Adrenal gland (tissue), 5 donors: Measurements from ENCODE around the gene BSDC1.

Experiments
- CTCF ChIP-seq, 6 experiments: fragments of 450-650 bp in 4 of 6; fragments of 200-600 bp in 2 of 6; sonication (generic) in 1 of 6; IDR thresholded peaks; 1 replicate in 5 of 6; 2 replicates in 1 of 6; pipeline versions ENCODE4 v1.5.1 to v1.8.0; 2016 to 2021; ENCODE audit warnings: antibody characterized with exemption in 6 of 6, mild to moderate bottlenecking in 2 of 6, moderate library complexity in 1 of 6
- POLR2A ChIP-seq, 2 donors: fragments of 450-650 bp; IDR thresholded peaks; one replicate each; pipeline ENCODE4 v1.6.1; 2017; ENCODE audit warnings: antibody characterized with exemption in 2 of 2, mild to moderate bottlenecking in 2 of 2, moderate library complexity in 1 of 2
- donor health status: DM: no; HTN: no; CAD: no.

- TF ChIP-seq CTCF (IDR thresholded peaks at IDR 0.05) (no peak), POLR2A (IDR thresholded peaks at IDR 0.05) (no peak)
Observed at GRCh38 chr1:32386676-32387392, 7.4 kb downstream of the BSDC1 start.
